Measurements from ENCODE around the gene NTNG2. TPM values are rescaled to one million over a fixed set of nuclear protein-coding genes. Genes with fewer than 3 reads are reported as not detected.

The NTNG2 gene
- total RNA-seq, 4 donors from 2014 or later = 0.44 to 1.2 (median 0.75) TPM

DNA sequence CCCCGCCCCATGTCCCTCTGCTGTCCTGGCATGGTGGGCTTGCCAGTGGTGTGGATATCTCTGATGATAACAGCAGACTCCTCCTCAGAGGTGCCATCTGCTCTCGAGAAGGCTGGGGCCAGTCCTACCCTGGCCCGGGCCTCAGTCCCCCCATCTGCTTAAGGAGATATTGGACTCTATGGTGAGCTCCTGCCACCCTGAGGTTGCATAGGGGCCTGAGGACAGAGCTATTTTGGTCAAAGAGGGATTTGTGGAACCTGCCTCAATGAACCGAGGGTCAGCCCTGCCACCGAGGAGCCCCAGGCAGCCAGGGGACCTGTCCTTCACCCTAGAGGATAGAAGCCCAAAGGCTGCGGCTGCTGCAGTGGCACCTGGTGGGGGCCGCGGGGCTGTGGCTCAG lies 32.6 kb downstream of the NTNG2 start:
- no peak for TF ChIP-seq POLR2A (IDR thresholded peaks at IDR 0.05)
- TF ChIP-seq CTCF (IDR thresholded peaks at IDR 0.05) = no peak

DNA sequence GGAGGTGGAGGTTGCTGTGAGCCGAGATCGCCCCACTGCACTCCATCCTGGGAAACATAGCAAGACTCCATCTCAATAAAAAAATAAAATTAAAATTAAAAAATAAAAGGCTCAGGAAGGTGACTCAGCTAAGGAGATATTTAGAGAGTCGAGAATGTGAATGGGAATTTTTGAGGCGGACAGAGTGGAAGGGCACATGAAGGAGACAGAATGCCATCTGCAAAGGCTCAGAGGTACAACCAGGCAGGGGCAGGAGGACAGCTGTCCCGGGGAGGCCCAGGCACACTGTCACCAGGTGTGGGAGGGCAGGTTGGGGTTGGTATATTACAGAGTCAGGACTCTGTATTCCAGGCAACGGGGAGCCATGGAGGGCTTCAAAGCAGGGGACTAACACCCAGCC lies 35.5 kb downstream of the NTNG2 start:
- no peaks in the 10 kb centered on the region for H3K27me3 ChIP-seq
- intact Hi-C loops (cut with DNase I) = no loop called here
- H3K9me3 ChIP-seq = no peaks in the 10 kb centered on the region
- H3K36me3 ChIP-seq = no peaks in the 10 kb centered on the region
- no peak for DNase-seq
- H3K27ac ChIP-seq = no peak overlapping the region
- H3K4me1 ChIP-seq = no peaks in the 10 kb centered on the region
- TF ChIP-seq POLR2A (IDR thresholded peaks at IDR 0.05) = no peak
- no peak for TF ChIP-seq CTCF (IDR thresholded peaks at IDR 0.05)
- 88 to 90% methylated on average over 6 of the region's 6 CpGs for WGBS, 2 donors
- H3K4me3 ChIP-seq (replicated peaks in 1 of 3) = no peak overlapping the region

More for the DNA sequence above, 32.6 kb downstream of the NTNG2 start:
- Histone ChIP-seq H3K27me3 (no peaks in the 10 kb centered on the region), H3K4me1 (no peaks in the 10 kb centered on the region), H3K36me3 (no peaks in the 10 kb centered on the region), H3K27ac (no peak overlapping the region), H3K4me3 (replicated peaks in 1 of 3) (no peak overlapping the region), H3K9me3 (no peaks in the 10 kb centered on the region)
- WGBS, 2 donors = 73 to 85% methylated on average over 3 to 8 of the region's 8 CpGs
- intact Hi-C loops (cut with DNase I) = no loop called here
- no peak for DNase-seq

DNA sequence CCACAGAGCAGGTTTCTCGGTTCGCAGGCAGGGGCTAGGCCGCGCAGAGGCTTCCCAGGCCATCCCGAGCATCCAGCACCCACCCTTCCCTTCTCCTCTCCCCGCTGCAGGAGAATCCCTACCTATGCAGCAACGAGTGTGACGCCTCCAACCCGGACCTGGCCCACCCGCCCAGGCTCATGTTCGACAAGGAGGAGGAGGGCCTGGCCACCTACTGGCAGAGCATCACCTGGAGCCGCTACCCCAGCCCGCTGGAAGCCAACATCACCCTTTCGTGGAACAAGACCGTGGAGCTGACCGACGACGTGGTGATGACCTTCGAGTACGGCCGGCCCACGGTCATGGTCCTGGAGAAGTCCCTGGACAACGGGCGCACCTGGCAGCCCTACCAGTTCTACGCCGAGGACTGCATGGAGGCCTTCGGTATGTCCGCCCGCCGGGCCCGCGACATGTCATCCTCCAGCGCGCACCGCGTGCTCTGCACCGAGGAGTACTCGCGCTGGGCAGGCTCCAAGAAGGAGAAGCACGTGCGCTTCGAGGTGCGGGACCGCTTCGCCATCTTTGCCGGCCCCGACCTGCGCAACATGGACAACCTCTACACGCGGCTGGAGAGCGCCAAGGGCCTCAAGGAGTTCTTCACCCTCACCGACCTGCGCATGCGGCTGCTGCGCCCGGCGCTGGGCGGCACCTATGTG lies 36.1 kb downstream of the NTNG2 start:
- intact Hi-C loops (cut with DNase I) = no loop called here
- 95 to 96% methylated on average over 45 to 58 of the region's 58 CpGs for WGBS, 2 donors
- Histone ChIP-seq H3K36me3 (no peaks in the 10 kb centered on the region), H3K4me1 (no peaks in the 10 kb centered on the region), H3K27me3 (no peaks in the 10 kb centered on the region), H3K27ac (no peak overlapping the region), H3K9me3 (no peaks in the 10 kb centered on the region), H3K4me3 (replicated peaks in 1 of 3) (no peak overlapping the region)
- TF ChIP-seq CTCF (IDR thresholded peaks at IDR 0.05) (no peak), POLR2A (IDR thresholded peaks at IDR 0.05) (no peak)
- no peak for DNase-seq

- Histone ChIP-seq H3K27ac (no peak overlapping the region), H3K36me3 (no peaks in the 10 kb centered on the region), H3K4me1 (no peaks in the 10 kb centered on the region), H3K9me3 (no peaks in the 10 kb centered on the region), H3K4me3 (replicated peaks in 1 of 3) (no peak overlapping the region), H3K27me3 (no peaks in the 10 kb centered on the region)
- 90 to 98% methylated on average over 4 of the region's 4 CpGs for WGBS, 2 donors
- intact Hi-C loops (cut with DNase I) = no loop called here
- no peak for TF ChIP-seq CTCF (IDR thresholded peaks at IDR 0.05)
- no peak for TF ChIP-seq POLR2A (IDR thresholded peaks at IDR 0.05)
- no peak for DNase-seq
These were observed 37.2 kb downstream of the NTNG2 start for GRCh38 chr9:132199056-132199455.

GRCh38 chr9:132200706-132201105 lies 38.8 kb downstream of the NTNG2 start:
- Histone ChIP-seq H3K9me3 (no peaks in the 10 kb centered on the region), H3K27ac (no peak overlapping the region), H3K36me3 (no peaks in the 10 kb centered on the region), H3K4me3 (replicated peaks in 1 of 3) (no peak overlapping the region), H3K27me3 (no peaks in the 10 kb centered on the region), H3K4me1 (no peaks in the 10 kb centered on the region)
- 70 to 87% methylated on average over 2 to 3 of the region's 4 CpGs for WGBS, 2 donors
- no peak for TF ChIP-seq CTCF (IDR thresholded peaks at IDR 0.05)
- TF ChIP-seq POLR2A (IDR thresholded peaks at IDR 0.05) = no peak
- DNase-seq = no peak
- intact Hi-C loops (cut with DNase I) = no loop called here
